Neural crest cell (in vitro differentiated cells): ENCODE results near the gene ZCCHC17. TPM values are rescaled to one million over a fixed set of nuclear protein-coding genes. Genes with fewer than 3 reads are reported as not detected.
"Not testable (repeated sequence)": the region's sequence is repeated elsewhere in the genome, so short reads cannot be mapped to it uniquely, and the experiment has no call there.

Experiments
- DNase-seq: peaks from one replicate; pipeline ENCODE4 v3.0.0; 2021; ENCODE audit warnings: low read depth, mixed read lengths, low spot score
- H3K27ac Mint-ChIP-seq: one replicate; pipeline ENCODE4 v1.8.0; 2021; ENCODE audit warnings: mild to moderate bottlenecking, mixed read lengths; ENCODE audit not compliant: unreplicated experiment
- H3K27me3 Mint-ChIP-seq: 2 replicates; pipeline ENCODE4 v1.8.0; 2021; ENCODE audit warnings: low read depth, mild to moderate bottlenecking, mixed read lengths
- H3K36me3 Mint-ChIP-seq: 2 replicates; pipeline ENCODE4 v1.8.0; 2021; ENCODE audit warnings: low read depth, mild to moderate bottlenecking, mixed read lengths
- H3K4me1 Mint-ChIP-seq: 2 replicates; pipeline ENCODE4 v1.8.0; 2021; ENCODE audit warnings: mixed read lengths
- H3K4me3 Mint-ChIP-seq: one replicate; pipeline ENCODE4 v1.8.0; 2021; ENCODE audit warnings: mild to moderate bottlenecking, mixed read lengths
- H3K9me3 Mint-ChIP-seq: 2 replicates; pipeline ENCODE4 v1.8.0; 2021; ENCODE audit warnings: mixed read lengths
- total RNA-seq: library from RNA; stranded (reverse); gene quantifications from 2 replicates; pipeline ENCODE4 v1.2.1, GENCODE V29; 2021
- TF ChIP-seq, protein P1 (sequence below): fragments of 200-600 bp; sonication (generic); conservative IDR thresholded peaks from 2 replicates; pipeline ENCODE4 v1.5.0; 2021; ENCODE audit warnings: antibody characterized with exemption, mild to moderate bottlenecking

The ZCCHC17 gene
- total RNA-seq, 1 donor from 2014 or later = 59.7 TPM

- peaks cover 26% of the 10 kb centered on the region for H3K36me3 Mint-ChIP-seq
- no peaks in the 10 kb centered on the region for H3K27me3 Mint-ChIP-seq
- H3K9me3 Mint-ChIP-seq = no peaks in the 10 kb centered on the region
- DNase-seq = no peak
- TF ChIP-seq, protein P1, sequence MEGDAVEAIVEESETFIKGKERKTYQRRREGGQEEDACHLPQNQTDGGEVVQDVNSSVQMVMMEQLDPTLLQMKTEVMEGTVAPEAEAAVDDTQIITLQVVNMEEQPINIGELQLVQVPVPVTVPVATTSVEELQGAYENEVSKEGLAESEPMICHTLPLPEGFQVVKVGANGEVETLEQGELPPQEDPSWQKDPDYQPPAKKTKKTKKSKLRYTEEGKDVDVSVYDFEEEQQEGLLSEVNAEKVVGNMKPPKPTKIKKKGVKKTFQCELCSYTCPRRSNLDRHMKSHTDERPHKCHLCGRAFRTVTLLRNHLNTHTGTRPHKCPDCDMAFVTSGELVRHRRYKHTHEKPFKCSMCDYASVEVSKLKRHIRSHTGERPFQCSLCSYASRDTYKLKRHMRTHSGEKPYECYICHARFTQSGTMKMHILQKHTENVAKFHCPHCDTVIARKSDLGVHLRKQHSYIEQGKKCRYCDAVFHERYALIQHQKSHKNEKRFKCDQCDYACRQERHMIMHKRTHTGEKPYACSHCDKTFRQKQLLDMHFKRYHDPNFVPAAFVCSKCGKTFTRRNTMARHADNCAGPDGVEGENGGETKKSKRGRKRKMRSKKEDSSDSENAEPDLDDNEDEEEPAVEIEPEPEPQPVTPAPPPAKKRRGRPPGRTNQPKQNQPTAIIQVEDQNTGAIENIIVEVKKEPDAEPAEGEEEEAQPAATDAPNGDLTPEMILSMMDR = no peak
- no peak overlapping the region for H3K27ac Mint-ChIP-seq
- no peaks in the 10 kb centered on the region for H3K4me1 Mint-ChIP-seq
- no peak overlapping the region for H3K4me3 Mint-ChIP-seq
Observed at GRCh38 chr1:31272369-31272768, 24.5 kb upstream of the ZCCHC17 start.

DNA sequence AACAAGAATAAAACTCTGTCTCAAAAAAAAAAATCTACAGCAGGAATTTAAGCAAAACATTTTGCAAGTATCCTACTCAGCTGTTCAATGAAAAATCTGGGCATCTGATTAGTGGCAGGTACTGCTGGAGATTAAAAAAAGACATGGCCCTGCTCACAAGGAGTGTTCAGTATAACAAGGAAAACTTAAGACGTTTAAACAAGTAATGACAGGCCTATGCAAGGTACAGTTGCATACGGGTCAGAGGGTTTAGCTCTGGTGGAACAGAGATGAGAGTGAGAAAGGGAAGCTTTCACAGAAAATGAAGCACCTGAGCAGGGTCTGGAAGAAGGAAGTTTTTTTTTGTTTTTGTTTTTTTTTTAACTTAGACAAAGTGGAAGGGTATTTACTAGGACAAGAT lies 23.2 kb upstream of the ZCCHC17 start:
- Mint-ChIP-seq H3K27ac (no peak overlapping the region), H3K4me3 (no peak overlapping the region), H3K9me3 (no peaks in the 10 kb centered on the region), H3K27me3 (no peaks in the 10 kb centered on the region), H3K36me3 (peaks cover 30% of the 10 kb centered on the region), H3K4me1 (no peaks in the 10 kb centered on the region)
- DNase-seq = no peak
- TF ChIP-seq, protein P1 = no peak

GRCh38 chr1:31282426-31282825 lies 14.4 kb upstream of the ZCCHC17 start:
- not testable (repeated sequence) for H3K27me3 Mint-ChIP-seq, DNase-seq, H3K9me3 Mint-ChIP-seq, H3K27ac Mint-ChIP-seq, H3K4me3 Mint-ChIP-seq, H3K4me1 Mint-ChIP-seq
- H3K36me3 Mint-ChIP-seq = peaks cover 21% of the 10 kb centered on the region

- DNase-seq, H3K4me1 Mint-ChIP-seq, H3K4me3 Mint-ChIP-seq, H3K9me3 Mint-ChIP-seq, H3K27me3 Mint-ChIP-seq, H3K27ac Mint-ChIP-seq, H3K36me3 Mint-ChIP-seq: not testable (repeated sequence)
Observed at GRCh38 chr1:31287791-31288190, 9.0 kb upstream of the ZCCHC17 start.

DNA sequence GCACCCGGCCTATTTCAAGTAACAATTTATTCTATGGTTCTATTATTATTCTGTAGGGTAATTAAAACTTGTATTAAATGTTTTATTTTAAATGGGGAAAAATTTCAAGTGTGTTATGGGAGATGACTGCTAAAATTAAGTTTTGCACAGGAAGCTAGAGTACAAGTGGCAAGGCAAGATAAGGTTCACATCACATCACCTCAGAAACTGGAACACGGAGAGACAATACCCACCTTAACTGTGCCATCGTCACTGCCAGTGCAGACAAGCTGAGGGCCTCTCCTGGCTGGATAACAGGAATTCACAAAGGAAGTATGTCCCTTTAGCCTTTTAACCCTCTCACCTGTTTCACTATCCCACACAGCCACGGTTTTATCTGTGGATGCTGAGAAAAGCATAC lies 7.8 kb upstream of the ZCCHC17 start:
- Mint-ChIP-seq H3K27me3 (no peaks in the 10 kb centered on the region), H3K4me3 (peak overlapping the region; percentile 41), H3K4me1 (no peaks in the 10 kb centered on the region), H3K27ac (no peak overlapping the region), H3K9me3 (no peaks in the 10 kb centered on the region), H3K36me3 (peaks cover 9% of the 10 kb centered on the region)
- TF ChIP-seq, protein P1 = no peak
- no peak for DNase-seq

- Mint-ChIP-seq H3K27me3 (no peaks in the 10 kb centered on the region), H3K36me3 (peaks cover 3% of the 10 kb centered on the region), H3K4me3 (no peak overlapping the region), H3K27ac (peak overlapping the region; percentile 94), H3K4me1 (peaks cover 21% of the 10 kb centered on the region), H3K9me3 (no peaks in the 10 kb centered on the region)
- TF ChIP-seq, protein P1 = no peak
- no peak for DNase-seq
Observed at GRCh38 chr1:31295874-31296485, 852 bp upstream of the ZCCHC17 start.
